LoVo (cell line): Measurements from ENCODE around the gene RASGRP3.

Experiments used
- DNase-seq: peaks from one replicate; pipeline ENCODE4 v3.0.0-alpha.2; 2016; ENCODE audit warnings: low spot score

The RASGRP3 gene

DNA sequence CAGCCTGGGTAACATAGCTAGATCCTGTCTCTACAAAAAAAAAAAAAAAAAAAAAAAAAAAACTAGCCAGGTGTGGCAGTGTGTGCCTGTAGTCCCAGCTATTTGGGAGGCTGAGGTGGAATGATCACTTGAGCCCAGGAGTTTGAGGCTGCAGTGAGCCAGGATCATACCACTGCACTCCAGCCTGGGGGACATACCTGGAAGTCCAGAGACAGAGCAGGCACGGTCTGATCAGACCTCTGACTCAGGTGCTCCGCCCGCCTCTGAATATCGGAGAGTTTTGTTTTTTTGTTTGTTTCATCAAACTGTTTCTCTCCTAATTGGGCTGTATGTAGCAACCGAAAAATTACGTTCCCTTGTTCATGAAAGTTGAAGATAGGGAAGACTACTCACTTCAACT is 49.2 kb downstream of the RASGRP3 start:
- no peak for DNase-seq

DNA sequence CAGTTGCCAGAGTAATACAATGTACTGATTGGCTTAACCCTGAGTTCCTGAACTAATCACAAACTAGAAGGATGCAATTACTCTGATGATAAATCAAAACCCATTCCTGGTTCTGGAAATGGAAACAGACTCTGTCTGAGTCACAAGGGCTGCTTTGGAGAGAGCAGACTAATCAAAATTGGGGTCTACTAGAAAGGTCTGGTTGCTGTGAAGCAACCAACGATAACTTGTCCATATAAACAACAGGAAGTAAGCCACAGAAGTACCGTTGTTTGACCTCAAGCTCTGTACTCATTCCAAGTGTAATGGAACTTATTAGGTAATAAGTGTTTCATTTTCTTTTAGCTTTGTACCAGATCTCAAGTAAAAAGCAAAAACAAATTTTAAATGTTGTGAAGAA is 49.7 kb downstream of the RASGRP3 start:
- DNase-seq = no peak

GRCh38 chr2:33526921-33527320 is 50.5 kb downstream of the RASGRP3 start:
- no peak for DNase-seq

- DNase-seq = no peak
Measured at GRCh38 chr2:33528441-33528950, 52.0 kb downstream of the RASGRP3 start.

DNA sequence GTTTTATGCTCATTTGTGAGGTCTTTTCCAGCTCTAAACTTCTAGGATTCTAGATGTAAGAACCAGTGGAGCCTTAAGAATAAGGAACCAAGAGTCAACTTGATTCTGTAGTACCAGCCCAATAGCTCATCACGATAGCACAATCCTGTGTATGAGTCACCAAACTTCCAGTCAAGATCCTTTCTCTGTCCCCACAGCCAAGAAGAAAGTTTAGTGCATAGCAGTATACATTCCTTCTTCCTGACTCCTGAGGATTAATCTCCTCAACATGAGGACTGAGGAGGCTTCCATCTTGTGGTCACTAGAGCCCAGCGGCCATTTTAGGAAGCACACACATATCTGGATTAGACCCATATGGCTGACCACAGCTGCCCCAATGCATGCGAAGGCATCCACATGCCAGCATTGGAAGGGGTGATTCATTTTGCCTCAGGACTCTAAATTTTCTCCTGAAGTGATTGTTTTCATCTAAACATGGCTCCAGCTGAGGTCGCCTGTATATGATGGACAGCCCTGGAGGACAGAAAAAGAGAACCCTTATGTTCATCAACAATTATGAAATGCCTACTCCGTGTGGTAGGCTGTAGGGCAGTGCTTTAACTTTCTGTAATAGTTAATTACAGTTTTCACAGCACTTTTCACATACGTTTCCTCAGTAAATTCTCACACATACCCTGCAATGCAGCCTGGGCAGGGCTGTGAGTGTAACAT is 53.5 kb downstream of the RASGRP3 start:
- DNase-seq = no peak

DNA sequence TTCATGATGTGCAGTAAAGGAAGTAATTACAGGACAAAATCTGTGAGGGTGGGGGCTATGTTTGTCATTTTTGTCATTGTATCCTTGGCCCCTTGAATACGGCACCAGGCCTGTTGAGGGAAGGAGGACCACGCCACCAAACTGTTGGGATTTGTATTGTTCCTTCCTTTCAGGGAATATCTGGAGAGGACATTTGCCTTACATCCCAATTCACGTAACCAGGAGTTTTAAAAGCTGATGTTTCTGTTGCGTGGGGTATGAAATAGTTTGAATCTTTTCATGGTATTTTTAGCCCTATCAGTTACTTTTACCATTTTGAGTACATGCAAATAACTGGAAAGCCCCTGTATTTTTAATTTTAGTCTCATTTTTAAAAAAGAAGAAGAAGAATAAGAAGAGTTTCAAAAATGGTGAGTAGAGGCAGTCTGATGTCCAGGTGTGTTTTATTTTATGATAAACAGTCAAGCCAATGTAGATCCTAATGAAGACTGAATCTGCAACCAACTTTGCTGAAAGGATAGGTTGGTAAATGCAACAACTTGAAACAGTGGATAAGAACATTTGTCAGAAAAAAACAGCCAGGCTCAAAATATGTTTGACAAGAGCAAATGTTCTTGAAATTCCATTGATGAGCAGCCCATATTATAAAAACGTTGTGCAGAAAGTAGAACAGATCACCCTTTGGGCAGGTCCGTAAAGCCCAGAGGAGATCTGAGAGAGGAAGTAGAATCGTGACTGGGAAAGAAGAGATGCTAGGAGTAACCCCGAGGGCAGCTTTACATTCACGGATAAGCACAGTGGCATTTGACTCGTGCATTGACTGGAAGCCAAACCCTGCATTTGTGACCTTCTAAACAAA is 54.5 kb downstream of the RASGRP3 start:
- no peak for DNase-seq

GRCh38 chr2:33531549-33532059 is 55.2 kb downstream of the RASGRP3 start:
- DNase-seq = no peak

- DNase-seq = no peak
Measured at GRCh38 chr2:33532146-33532545, 55.7 kb downstream of the RASGRP3 start.

- no peak for DNase-seq
Measured at GRCh38 chr2:33532966-33533365, 56.5 kb downstream of the RASGRP3 start.

GRCh38 chr2:33535421-33535820 is 59.0 kb downstream of the RASGRP3 start:
- DNase-seq = no peak

DNA sequence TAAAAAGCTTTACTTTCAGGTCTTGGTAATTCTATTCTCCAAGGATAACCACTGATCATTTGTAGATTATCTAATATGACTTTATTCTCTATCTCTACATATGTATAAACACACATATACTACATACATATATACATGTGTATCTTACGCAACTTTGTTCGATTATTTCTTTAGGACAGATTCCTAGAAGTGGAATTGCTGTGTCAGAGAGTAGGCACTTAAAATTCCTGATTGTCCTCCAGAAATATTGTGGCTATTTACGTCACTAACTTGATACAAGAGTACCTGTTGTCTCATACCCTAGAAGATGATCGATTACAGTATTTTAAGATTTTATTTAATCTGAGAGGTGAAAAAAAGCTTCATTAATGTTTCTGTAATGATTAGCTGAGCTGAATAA is 64.8 kb downstream of the RASGRP3 start:
- DNase-seq = no peak

DNA sequence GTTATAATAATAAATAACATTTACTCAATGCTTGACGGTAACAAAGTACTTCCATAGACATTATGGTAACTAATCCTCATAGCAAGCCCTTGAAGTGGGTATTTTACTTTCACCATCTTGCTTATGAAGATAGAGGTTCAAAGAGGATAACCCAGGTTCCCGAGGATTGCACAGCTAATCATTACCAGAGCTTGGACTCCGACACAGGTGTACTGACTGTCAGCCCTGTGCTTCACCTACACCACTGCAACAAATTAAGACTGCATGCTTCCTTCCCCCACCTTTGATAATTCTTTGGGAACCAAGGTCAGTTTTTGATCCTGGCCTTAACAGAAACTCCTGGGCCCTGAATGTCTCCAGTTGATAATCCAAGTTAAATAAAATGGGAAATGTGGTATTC is 73.8 kb downstream of the RASGRP3 start:
- no peak for DNase-seq

DNA sequence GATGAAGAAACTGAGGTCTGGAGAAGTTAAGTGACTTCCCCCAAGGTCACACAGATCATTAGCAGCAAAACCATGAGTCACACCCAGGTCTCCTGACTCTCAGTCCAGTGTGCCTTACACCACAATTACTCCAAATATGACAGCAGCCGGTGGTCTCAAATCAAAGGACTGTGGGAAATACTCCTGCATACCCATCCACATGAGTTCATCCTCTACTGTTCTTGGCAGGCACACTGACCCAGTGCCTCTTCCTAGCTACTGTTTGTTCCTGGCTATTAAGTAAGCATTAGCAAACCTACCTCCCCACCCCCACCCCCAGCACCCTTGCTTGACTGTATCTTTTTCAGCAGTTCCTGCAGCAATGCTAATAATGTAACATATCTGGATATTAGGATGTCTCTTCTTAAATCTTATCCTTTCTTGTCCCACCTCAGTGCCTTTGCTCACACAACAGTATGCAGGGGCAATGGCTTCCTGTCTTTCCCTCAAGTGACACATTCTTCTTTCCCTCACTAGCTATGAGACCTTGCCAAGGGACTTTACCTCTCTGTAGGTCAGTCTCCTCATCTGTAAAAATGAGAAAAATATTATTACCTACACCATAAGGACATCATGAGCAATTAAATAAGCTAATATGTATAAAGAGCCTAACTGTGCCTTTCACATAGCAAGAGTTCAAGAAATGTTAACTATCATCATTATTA is 76.5 kb downstream of the RASGRP3 start:
- DNase-seq = no peak

DNA sequence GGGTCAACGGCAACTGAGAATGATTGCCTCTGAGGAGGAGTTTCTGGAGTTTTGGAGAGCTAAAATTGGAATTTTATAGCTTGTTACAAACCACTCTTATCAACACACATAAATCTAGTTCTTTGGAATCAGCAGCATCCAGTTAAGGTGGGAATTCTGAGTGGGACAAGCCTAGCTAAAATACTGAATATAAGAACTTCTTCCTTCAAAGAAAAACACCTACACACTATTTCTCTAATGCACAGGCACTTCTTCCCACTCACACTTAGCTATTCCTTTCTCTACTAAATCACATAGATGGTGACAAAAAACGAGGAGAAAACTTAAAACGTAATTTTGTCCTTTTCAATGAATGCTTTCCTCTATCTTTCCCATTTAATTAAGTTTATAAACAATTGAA is 79.2 kb downstream of the RASGRP3 start:
- no peak for DNase-seq

DNA sequence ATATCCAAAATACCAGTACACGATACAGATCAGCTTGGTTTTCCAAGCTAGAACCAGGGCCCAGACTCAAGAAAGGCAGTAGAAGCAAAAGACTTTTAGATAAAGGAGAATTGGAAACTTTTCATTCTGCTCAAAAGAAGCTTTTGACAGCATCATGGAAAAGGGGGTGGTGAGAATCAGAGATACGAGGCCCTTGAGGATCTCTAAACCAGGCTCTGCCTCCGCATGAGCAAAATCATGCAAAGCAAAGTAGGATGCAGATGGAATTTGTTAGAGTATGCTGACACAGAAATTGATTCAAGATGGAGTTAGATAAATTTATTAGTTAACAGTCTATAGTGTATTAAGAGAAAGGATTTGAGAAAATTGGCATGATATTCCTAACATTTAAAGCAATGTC is 82.9 kb downstream of the RASGRP3 start:
- DNase-seq = no peak

DNA sequence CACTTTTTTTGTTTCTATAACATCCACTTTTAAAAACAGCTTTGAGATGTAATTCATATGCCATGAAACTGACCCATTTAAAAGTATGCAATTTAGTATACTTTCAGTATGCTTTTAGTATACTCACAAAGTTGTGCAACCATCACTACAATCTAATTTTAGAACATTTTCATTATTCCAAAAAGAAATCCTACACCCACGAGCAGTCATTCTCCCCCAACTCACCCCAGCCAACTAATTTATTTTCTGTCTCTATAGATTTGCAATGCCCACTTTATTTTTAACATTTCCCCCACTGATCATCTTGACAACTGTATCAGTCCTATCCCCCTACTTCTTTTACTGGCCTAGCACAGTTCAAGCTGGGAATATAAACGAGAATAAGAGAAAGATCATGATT is 83.6 kb downstream of the RASGRP3 start:
- DNase-seq = no peak

DNA sequence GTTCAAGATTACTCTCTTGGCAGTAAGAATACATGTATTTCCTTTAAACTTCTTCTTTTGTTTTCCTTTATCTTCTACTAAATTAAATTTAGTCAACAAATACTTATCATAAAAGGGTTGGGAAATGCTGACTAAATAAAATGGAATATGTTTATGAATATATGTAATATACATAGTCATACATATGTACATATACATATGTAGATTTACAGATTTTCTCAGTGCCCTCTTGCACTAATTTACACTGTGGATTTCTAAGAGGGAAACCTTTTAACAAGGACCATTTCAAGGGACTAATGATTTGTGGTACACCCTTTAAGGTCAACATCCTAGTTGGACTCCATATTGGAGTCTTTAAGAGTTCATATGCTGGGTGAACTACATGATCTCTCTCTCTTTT is 85.4 kb downstream of the RASGRP3 start:
- no peak for DNase-seq

DNA sequence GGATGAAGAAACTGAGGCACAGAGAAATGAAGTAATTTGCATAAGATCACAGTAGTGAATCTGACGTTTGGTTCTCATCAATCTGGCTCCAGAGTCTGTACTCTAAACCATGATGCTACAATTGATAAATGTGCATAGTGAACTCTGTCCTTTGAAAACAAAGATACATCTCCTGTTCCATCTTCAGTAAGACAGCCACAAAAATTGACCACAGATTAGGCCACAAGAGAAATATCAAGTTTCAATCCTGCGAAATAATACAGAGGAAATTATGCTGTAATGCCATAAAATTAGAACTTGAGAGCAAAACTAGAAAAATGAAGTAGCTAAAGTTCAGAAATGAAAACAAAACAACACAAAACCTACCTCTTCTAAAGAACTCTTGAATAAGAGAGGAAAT is 94.2 kb downstream of the RASGRP3 start:
- no peak for DNase-seq

DNA sequence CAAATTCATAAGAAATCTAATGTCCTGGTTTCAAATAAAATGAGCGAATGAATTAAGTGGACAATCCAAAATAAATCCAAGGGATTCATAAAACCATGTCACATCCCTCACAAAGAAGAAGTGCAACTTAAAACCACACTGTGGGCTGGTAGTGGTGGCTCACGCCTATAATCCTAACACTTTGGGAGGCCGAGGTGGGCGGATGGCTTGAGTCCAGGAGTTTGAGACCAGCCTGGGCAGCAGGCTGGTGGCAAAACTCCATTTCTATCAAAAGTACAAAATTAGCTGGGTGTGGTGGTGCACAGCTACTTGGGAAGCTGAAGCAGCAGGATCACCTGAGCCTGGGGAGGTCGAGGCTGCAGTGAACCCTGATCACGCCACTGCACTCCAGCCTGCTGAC is 97.2 kb downstream of the RASGRP3 start:
- DNase-seq = no peak

DNA sequence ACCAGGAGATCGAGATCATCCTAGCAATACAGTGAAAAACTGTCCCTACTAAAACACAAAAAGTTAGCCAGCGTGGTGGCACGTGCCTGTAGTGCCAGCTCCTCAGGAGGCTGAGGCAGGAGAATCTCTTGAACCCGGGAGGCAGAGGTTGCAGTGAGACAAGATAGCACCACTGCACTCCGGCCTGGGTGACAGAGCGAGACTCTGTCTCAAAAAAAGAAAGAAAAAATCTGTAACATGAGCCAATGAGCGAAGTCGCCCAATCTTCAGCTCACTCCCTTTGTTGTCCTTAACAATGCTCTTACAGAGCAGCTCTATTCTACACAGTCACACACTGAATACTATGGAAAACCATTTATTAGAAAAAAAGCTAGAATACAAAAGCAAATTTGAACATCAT is 100.6 kb downstream of the RASGRP3 start:
- no peak for DNase-seq

- DNase-seq = no peak
Measured at GRCh38 chr2:33577668-33578067, 101.2 kb downstream of the RASGRP3 start.

GRCh38 chr2:33579227-33579626 is 102.8 kb downstream of the RASGRP3 start:
- no peak for DNase-seq

DNA sequence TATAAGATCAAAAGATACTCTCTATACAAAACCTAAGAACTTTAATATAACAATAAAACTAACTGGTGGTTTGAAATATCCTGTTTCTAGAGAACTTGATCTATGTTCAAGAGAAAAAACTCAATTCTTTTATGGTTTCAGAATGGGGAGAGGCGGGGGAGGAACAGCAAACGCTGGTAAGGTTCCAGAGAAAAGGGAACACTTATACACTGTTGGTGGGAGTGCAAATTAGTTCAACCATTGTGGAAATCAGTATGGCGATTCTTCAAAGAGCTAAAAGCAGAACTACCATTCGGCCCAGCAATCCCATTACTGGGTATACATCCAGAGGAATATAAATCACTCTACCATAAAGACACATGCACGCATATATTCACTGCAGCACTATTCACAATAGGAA is 105.4 kb downstream of the RASGRP3 start:
- DNase-seq = no peak
